RKO (cell line): ENCODE results near the gene KBTBD2.
A peak's percentile ranks its signal among the peaks of the same experiment; 100 is the strongest.
"Not testable (repeated sequence)": the region's sequence is repeated elsewhere in the genome, so short reads cannot be mapped to it uniquely, and the experiment has no call there.

ENCODE experiments used
- DNase-seq: peaks from one replicate; pipeline ENCODE4 v3.0.0-alpha.2; 2016; ENCODE audit warnings: low spot score

KBTBD2 gene

DNA sequence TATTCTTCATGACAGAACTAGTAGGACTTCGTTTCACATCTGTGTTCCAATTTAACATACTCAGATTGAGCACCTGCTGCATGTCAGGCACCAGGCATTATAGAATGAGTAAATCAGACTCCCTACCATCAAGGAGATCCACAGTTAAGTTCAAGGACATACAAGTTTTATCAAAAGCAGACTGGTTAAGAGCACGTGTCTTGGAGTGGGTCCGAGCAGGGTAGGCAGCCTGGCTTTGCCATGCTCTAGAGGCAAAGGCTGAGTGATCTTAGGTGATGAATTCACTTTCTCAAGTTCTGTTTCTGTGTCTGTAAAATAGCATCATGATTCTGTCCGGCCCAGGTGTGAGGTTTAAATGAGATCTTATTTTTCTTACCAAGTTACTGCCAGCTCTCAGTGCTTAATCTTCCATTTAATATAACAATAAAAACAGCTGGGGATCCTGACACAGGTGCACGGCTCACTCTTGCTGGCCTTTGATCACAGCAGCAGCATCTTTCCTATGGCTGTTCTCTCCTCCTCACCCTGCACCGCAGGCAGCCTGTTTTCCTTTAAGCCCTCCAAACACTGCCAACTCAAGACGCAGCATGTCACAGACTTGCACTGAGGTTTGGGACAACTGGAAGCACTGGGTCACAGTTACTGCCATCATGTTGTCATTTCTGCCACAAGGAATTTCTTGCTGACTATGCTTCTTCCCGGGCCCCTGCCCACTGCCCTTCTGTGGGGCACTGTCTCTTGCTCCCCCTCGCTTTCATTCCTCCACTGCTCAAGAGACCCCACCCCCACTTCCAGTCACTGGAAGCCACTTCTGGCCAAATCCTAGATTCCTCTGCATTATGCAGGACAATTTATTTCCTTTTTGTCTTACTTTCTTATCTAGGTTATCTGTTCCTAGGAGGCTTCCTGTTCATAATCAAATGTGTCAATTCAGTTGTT is 35.5 kb downstream of the KBTBD2 start:
- not testable (repeated sequence) for DNase-seq

GRCh38 chr7:32850654-32851053 is 40.9 kb downstream of the KBTBD2 start:
- DNase-seq: not testable (repeated sequence)

- DNase-seq: not testable (repeated sequence)
These were observed 42.9 kb downstream of the KBTBD2 start for GRCh38 chr7:32848655-32849054.

DNA sequence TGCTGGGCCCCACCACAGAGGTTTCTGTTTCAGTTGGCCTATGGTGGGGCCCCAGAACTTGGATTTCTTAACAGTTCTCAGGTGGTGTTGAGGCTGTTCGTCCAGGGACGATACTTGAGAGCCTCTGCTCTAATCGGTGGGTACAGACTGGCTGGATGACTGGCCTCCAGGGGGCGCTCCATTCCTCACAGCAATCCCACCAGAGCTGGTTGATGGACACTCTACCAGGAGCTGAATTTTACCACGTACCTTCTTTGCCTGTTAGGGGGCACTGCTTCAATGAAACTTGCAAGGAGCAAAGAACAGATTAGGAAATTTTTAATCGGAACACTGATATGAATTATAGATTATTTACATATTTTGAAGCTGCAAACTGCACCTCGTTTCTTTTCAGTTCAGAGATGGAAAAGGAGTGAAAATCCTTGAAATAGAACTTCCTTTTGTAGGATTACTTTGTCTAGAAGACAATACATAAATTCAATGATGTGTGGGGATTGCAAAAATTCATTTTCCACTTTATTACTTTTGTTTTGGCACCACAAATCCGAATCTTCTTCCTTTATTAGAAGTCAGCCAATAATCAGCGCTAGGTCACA is 44.8 kb downstream of the KBTBD2 start:
- peak; percentile 88 for DNase-seq

DNA sequence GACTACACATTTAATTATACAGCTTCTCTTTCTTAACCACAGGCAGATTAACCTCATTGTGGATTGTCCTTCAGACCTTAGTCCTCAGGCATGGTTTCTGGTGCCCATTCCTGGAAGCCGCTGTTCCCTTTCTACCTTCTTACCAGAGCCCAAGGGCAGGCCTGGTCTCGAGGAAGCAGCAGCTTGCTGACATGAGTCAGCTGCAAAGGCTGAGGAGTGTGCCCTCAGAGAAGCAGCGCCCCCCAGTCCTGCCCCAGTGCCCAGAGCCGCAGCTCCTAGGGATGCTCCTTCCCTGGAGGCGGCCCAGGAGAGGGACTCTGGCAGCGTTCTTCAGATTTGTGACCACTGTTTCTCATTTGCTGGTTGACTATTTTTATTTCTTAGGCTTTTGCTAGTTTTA is 46.8 kb downstream of the KBTBD2 start:
- not testable (repeated sequence) for DNase-seq

GRCh38 chr7:32843763-32844162 is 47.8 kb downstream of the KBTBD2 start:
- not testable (repeated sequence) for DNase-seq

DNA sequence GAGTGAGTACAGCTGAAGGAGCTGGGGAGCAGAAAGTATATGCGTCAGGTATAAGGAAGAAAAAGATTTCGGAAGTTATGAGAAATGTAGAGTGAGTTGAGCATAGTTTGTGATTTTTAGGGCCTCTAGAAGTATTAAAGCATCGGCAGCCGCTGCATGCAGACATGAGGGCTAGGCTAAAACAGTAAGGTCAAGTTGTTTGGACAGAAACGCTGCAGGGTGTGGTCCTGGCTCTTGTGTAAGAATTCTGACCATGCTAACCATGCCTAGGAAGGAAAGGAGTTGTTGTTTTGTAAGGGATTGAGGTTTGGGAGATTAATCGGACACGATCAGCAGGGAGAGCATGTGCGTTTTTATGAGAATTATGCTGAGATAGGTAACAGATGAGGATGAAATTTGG is 51.7 kb downstream of the KBTBD2 start:
- not testable (repeated sequence) for DNase-seq

GRCh38 chr7:32828996-32829752 is 62.4 kb downstream of the KBTBD2 start:
- DNase-seq: not testable (repeated sequence)
